HepG2 (cell line): ENCODE results near the gene TNP2.

Source experiments
- BHLHE40 ChIP-seq: IDR thresholded peaks from 2 replicates; pipeline ENCODE4 v1.6.1; 2011; ENCODE audit warnings: low read length, improper control_type of control experiment
- CTCF ChIP-seq: sonication (generic); formaldehyde crosslinking; IDR thresholded peaks from 2 replicates; pipeline ENCODE4 v1.5.0; 2020; ENCODE audit warnings: mild to moderate bottlenecking, missing genetic modification reagents, moderate library complexity
- E2F5 ChIP-seq: sonication (generic); formaldehyde crosslinking; conservative IDR thresholded peaks from 2 replicates; pipeline ENCODE4 v1.4.0; 2020; ENCODE audit warnings: missing genetic modification reagents
- EP300 ChIP-seq, 3 experiments: sonication (generic) in 1 of 3; formaldehyde crosslinking in 1 of 3; IDR thresholded peaks; 2 replicates each; pipeline versions ENCODE4 v1.5.1 to v1.6.1; 2011 to 2020; ENCODE audit warnings: low read depth in 2 of 3, low read length in 2 of 3, borderline replicate concordance in 1 of 3, improper control_type of control experiment in 1 of 3, mild to moderate bottlenecking in 1 of 3, missing genetic modification reagents in 1 of 3, moderate library complexity in 1 of 3
- IRF1 ChIP-seq: sonication (generic); formaldehyde crosslinking; IDR thresholded peaks from 2 replicates; pipeline ENCODE4 v1.4.0; 2020; ENCODE audit warnings: low read depth, mild to moderate bottlenecking, missing genetic modification reagents
- MNT ChIP-seq: fragments of 450-650 bp; IDR thresholded peaks from 2 replicates; pipeline ENCODE4 v1.6.1; 2016
- POLR2A ChIP-seq, 2 experiments: IDR thresholded peaks; 2 replicates each; pipeline ENCODE4 v1.6.1; 2011; ENCODE audit warnings: low read depth in 2 of 2, low read length in 2 of 2, mild to moderate bottlenecking in 1 of 2, moderate library complexity in 1 of 2; ENCODE audit not compliant: insufficient read depth in 1 of 2
- ZBTB2 ChIP-seq: sonication (generic); formaldehyde crosslinking; IDR thresholded peaks from 2 replicates; pipeline ENCODE4 v1.8.0; 2022; ENCODE audit warnings: low read depth, missing genetic modification reagents
- ZNF253 ChIP-seq: sonication (generic); formaldehyde crosslinking; IDR thresholded peaks from 2 replicates; pipeline ENCODE4 v1.8.0; 2022; ENCODE audit warnings: mild to moderate bottlenecking, missing genetic modification reagents, borderline replicate concordance

GRCh38 chr16:11234884-11235702, 34.0 kb downstream of the TNP2 start:
- TF ChIP-seq POLR2A (IDR thresholded peaks at IDR 0.05; ENCODE audit: insufficient read depth in 1 of 2, low read depth in 2 of 2, low read length in 2 of 2), result no peak
- no peak for TF ChIP-seq MNT
- TF ChIP-seq BHLHE40, result no peak; the same call in 1 of the 2 replicates
- TF ChIP-seq ZNF253 (CRISPR knock-in tag), result no peak
- TF ChIP-seq IRF1 (CRISPR knock-in tag), result no peak
- no peak for TF ChIP-seq CTCF (CRISPR knock-in tag)
- no peak for TF ChIP-seq EP300 (IDR thresholded peaks at IDR 0.05; ENCODE audit: low read depth in 2 of 2, low read length in 2 of 2)
- TF ChIP-seq EP300 (CRISPR knock-in tag; IDR thresholded peaks at IDR 0.05; ENCODE audit: borderline replicate concordance), result no peak
- TF ChIP-seq ZBTB2 (CRISPR knock-in tag), result no peak
- no peak for TF ChIP-seq E2F5
